HEK293 (cell line): ENCODE measurements around the gene USP32.
"Not testable (repeated sequence)": the region's sequence is repeated elsewhere in the genome, so short reads cannot be mapped to it uniquely, and the experiment has no call there.

Experiments used
- CTCF ChIA-PET: fragments of 350-600 bp; formaldehyde crosslinking; extraction: SDS; loops from one replicate; lab custom pipeline; 2021; ENCODE audit warnings: antibody characterized with exemption; lab: Yijun Ruan, JAX
- POLR2A ChIA-PET: fragments of 300-600 bp; formaldehyde crosslinking; extraction: SDS; loops from one replicate; lab custom pipeline; 2020; ENCODE audit warnings: antibody characterized with exemption, inconsistent platforms; lab: Yijun Ruan, JAX
- H3K27ac ChIP-seq: fragments of 200-500 bp; sonication (Bioruptor generic); 2 replicates; pipeline ENCODE4 v1.5.1; 2014; ENCODE audit warnings: low read depth, low read length, control low read depth, inconsistent platforms; ENCODE audit errors: extremely low read depth
- H3K36me3 ChIP-seq, 2 experiments: fragments of 200-500 bp in 1 of 2; sonication (Bioruptor generic) in 1 of 2; 1 replicate in 1 of 2; 2 replicates in 1 of 2; pipeline ENCODE4 v1.5.1; 2014 to 2017; ENCODE audit warnings: inconsistent platforms in 2 of 2, low read length in 2 of 2; ENCODE audit not compliant: control insufficient read depth in 2 of 2, insufficient read depth in 1 of 2
- H3K4me1 ChIP-seq: fragments of 200-500 bp; sonication (Bioruptor generic); 2 replicates; pipeline ENCODE4 v1.5.1; 2014; ENCODE audit warnings: mild to moderate bottlenecking, low read length, inconsistent platforms; ENCODE audit not compliant: control insufficient read depth, insufficient read depth
- H3K4me3 ChIP-seq: 2 replicates; pipeline ENCODE4 v1.5.1; 2011; ENCODE audit warnings: low read depth, mild to moderate bottlenecking, control low read depth, low read length, moderate library complexity
- H3K9me3 ChIP-seq: fragments of 200-500 bp; sonication (Bioruptor generic); 2 replicates; pipeline ENCODE4 v1.5.1; 2014; ENCODE audit warnings: low read depth, low read length, inconsistent platforms; ENCODE audit not compliant: control insufficient read depth, insufficient read depth
- SCRT2 ChIP-seq: fragments of 450-650 bp; formaldehyde crosslinking; IDR thresholded peaks from 2 replicates; pipeline ENCODE4 v1.5.1; 2016; ENCODE audit warnings: missing biosample characterization, missing genetic modification characterization
- SP7 ChIP-seq: fragments of 450-650 bp; formaldehyde crosslinking; IDR thresholded peaks from 2 replicates; pipeline ENCODE4 v1.5.1; 2016; ENCODE audit warnings: missing biosample characterization, missing genetic modification characterization
- ZNF560 ChIP-seq: fragments of 450-650 bp; formaldehyde crosslinking; IDR thresholded peaks from 2 replicates; pipeline ENCODE4 v1.5.1; 2017; ENCODE audit warnings: missing biosample characterization, missing genetic modification characterization, borderline replicate concordance
- ZNF610 ChIP-seq: fragments of 450-650 bp; formaldehyde crosslinking; IDR thresholded peaks from 2 replicates; pipeline ENCODE4 v1.5.1; 2016; ENCODE audit warnings: missing biosample characterization, missing genetic modification characterization, borderline replicate concordance
- TF ChIP-seq, protein P1 (sequence below): fragments of 450-650 bp; formaldehyde crosslinking; IDR thresholded peaks from 2 replicates; pipeline ENCODE4 v1.5.1; 2016; ENCODE audit warnings: missing biosample characterization, missing genetic modification characterization

The USP32 gene

DNA sequence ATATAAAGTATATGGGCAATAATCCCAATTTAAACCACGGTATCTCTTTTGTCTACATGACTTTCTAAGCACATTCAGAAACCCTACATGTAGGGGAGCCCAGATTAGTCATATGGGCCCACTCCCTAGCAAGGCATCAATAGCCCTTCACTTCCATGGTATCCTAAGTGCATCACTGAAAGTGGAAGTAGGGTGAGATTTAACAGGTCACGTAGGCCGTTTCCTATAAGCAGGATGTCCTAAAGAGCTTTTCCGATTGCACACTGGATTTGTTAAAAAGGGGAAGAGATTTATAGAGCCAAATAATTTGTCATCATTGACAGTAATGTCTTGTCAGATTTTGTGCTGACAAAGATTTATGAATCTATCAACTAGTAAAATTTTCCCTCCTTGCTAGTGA is 203.2 kb downstream of the USP32 start (continued):
- TF ChIP-seq, protein P1, sequence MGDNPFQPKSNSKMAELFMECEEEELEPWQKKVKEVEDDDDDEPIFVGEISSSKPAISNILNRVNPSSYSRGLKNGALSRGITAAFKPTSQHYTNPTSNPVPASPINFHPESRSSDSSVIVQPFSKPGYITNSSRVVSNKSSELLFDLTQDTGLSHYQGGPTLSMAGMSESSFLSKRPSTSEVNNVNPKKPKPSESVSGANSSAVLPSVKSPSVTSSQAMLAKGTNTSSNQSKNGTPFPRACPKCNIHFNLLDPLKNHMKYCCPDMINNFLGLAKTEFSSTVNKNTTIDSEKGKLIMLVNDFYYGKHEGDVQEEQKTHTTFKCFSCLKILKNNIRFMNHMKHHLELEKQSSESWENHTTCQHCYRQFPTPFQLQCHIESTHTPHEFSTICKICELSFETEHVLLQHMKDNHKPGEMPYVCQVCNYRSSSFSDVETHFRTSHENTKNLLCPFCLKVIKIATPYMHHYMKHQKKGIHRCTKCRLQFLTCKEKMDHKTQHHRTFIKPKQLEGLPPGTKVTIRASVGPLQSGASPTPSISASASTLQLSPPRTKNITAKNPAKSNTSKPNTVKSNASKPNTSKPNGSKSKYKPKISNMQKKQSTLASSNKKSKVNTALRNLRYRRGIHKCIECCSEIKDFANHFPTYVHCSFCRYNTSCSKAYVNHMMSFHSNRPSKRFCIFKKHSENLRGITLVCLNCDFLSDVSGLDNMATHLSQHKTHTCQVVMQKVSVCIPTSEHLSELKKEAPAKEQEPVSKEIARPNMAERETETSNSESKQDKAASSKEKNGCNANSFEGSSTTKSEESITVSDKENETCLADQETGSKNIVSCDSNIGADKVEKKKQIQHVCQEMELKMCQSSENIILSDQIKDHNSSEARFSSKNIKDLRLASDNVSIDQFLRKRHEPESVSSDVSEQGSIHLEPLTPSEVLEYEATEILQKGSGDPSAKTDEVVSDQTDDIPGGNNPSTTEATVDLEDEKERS (tag by site-specific recombination), result no peak
- no peak for TF ChIP-seq ZNF560 (tag by site-specific recombination)

DNA sequence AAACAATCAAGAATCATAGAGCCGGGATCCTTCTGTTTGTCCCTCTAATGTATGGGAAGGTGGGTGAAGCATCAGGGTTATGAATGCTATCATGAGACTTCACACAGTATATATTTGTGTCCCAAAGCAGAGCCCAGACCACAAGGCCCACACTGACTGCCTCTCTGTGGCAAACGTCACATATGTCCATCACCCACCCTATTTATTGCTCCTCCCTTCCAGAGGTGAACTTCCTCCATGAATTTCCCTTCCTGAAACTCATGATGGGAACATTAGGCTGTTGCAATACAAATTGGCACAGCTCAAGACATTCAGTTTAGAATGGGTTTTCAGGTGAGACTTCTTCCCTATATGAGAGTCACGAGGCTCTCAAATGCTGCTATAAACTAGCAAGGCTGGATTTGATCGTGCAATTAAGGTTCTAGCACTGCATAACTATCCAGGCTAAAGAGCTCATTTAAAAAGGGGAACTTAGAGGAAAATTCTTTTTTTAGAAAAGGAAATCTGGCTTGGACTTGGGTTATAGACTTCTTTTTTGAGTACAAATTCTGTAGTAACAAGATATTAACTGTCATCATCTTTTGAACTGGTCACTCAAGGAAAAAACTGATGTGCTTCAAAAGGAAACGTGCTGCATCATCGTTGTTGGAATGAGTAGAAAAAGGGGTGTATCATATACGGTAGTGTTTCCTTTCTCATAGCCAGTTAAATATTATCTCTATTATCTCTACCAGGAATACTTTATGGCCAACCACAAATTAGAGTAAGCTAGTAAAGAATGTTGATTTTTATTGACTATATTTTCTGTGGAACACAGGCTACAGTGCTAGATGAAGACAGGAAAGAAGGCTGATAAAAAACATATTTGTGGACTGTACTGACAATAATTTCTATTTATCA is 204.8 kb downstream of the USP32 start:
- CTCF ChIA-PET, result interaction anchor here (1.4 kb wide), 1 partner anchor 14 kb away, joined by 5 read pairs; no protein-coding TSS in a partner anchor
- POLR2A ChIA-PET, H3K9me3 ChIP-seq, H3K4me3 ChIP-seq, H3K4me1 ChIP-seq, H3K27ac ChIP-seq: not testable (repeated sequence)
- peaks cover 28 to 58% of the 10 kb centered on the region in 2 experiments for H3K36me3 ChIP-seq

DNA sequence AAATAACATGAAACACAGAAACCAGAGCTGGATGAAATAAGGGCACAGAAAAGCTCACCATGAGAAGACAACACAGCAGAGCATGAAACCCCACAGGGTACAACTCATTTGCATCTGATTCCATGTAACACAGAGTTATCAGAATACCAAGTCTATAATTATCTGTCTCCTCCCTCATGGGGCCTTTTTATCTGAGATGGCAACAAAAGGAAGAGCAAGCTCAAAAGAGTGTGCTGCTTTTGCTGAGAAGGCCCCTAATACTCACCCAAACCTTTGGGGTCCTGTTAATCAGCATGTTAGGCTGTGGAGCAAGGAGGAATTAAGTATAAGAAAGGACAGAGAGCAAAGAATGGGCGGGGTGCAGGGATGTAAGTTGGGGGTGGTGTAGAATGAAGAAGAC is 205.6 kb downstream of the USP32 start:
- TF ChIP-seq SP7 (tag by site-specific recombination), result peak; percentile 76
- H3K4me3 ChIP-seq, H3K27ac ChIP-seq, H3K4me1 ChIP-seq, H3K9me3 ChIP-seq, POLR2A ChIA-PET: not testable (repeated sequence)
- CTCF ChIA-PET, result interaction anchor here (1.4 kb wide), 1 partner anchor 13 kb away, joined by 5 read pairs; no protein-coding TSS in a partner anchor
- peaks cover 25 to 58% of the 10 kb centered on the region in 2 experiments for H3K36me3 ChIP-seq

DNA sequence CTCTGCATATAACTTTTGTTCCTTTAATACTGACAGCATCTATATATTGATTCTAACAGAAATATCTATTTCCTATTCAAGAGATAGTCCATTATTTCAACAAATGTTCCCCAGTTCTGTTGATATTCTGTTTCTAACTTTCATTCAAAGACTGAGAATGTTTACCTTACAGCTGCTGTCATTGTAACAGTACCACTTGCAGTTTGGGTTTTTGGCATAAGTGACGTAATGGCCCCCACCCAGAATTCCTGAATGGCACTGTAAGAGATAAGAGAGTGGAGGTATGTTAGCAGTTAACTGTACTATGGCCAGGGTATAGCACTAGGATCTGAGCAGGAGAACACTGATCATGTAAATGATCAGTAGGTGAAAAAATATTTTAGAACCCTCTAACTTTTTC is 211.6 kb downstream of the USP32 start:
- POLR2A ChIA-PET, H3K4me1 ChIP-seq, H3K27ac ChIP-seq, H3K4me3 ChIP-seq, H3K9me3 ChIP-seq: not testable (repeated sequence)
- CTCF ChIA-PET, result interaction anchor here (0.6 kb wide), 1 partner anchor 208 kb away, joined by 3 read pairs; no protein-coding TSS in a partner anchor
- H3K36me3 ChIP-seq, result peaks cover 14 to 48% of the 10 kb centered on the region in 2 experiments

DNA sequence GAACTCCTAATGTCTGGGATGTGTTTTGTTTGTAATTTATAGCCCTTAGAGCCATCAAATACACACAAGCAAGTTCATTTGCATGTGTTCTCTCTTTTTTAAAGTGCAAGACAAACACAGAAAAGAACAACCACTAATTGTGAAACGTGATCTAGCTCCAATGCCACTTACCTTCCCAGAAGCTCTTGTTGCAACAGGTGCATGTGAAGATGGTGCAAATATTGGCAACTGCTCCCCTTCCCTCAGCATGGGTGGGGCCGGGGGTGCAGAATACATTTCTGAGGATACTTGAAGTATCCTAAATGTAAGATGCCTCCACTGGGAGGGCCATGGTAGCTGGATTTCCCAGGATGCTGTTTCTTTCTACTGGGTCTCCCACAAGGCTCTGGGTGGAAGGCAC is 213.8 kb downstream of the USP32 start:
- H3K36me3 ChIP-seq, result peaks cover 9 to 36% of the 10 kb centered on the region in 2 experiments
- H3K4me3 ChIP-seq, H3K27ac ChIP-seq, H3K9me3 ChIP-seq, POLR2A ChIA-PET, H3K4me1 ChIP-seq, CTCF ChIA-PET: not testable (repeated sequence)
- TF ChIP-seq SCRT2 (tag by site-specific recombination), result peak; percentile 83

DNA sequence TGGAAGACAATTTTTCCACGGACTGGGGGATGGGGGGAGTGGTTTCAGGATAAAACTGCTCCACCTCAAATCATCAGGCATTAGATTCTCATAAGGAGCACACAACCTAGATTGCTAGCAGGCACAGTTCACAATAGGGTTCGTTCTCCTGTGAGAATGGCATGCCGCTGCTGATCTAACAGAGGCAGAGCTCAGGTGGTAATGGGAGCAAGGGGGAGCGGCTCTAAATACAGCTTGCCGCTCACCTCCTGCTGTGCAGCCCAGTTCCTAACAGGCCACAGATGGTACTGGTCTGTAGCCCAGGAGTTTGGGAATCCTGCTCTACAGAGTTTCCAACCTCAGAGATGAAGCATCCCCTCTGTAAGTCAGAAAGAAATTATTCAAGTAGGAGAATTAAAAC is 215.2 kb downstream of the USP32 start:
- peak; percentile 99 for TF ChIP-seq ZNF610 (tag by site-specific recombination)
- 0 out of 2 replicates have a peak, but pooled peaks have one; percentile 13 for TF ChIP-seq SP7 (tag by site-specific recombination)
- H3K4me1 ChIP-seq, H3K4me3 ChIP-seq, H3K9me3 ChIP-seq, CTCF ChIA-PET, H3K27ac ChIP-seq, POLR2A ChIA-PET: not testable (repeated sequence)
- H3K36me3 ChIP-seq, result peaks cover 5 to 30% of the 10 kb centered on the region in 2 experiments
